Measurements from ENCODE around the gene MOV10L1. TPM values are rescaled to one million over a fixed set of nuclear protein-coding genes. Genes with fewer than 3 reads are reported as not detected.

Gene MOV10L1
- total RNA-seq, 4 donors from 2014 or later, result 0.23 to 0.83 (median 0.40) TPM

DNA sequence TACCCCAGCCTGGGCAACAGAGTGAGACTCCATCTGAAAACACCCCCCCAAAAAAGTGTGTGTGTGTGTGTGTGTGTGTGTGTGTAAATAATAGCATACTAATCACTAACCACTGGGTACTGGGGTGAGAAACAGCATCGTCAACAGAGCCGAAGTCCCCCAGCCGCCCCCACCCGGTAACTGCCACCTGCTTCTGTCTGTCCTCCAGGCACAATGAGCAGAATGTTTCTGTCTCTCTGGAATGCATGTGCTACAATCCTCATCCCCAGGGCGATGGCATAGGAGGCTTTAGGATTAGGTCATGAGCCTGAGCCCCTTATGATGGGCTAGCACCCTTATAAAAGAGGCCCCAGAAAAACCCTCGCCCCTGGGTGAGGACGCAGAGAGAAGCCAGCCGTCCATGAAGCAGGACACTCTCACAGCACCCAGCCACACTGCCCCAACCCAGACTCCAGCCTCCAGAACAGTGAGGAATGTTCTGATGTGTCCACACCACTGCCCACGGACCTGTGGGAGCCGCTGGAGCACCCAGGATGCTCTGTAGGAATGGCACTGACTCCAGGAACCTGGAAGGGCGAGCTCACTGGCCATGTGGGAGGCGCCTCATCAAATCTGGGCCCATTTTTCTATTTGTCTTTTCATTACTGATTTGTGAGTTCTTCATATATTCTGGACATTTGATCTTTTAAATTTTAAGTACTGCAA is 41.6 kb upstream of the MOV10L1 start:
- TF ChIP-seq, protein P1, sequence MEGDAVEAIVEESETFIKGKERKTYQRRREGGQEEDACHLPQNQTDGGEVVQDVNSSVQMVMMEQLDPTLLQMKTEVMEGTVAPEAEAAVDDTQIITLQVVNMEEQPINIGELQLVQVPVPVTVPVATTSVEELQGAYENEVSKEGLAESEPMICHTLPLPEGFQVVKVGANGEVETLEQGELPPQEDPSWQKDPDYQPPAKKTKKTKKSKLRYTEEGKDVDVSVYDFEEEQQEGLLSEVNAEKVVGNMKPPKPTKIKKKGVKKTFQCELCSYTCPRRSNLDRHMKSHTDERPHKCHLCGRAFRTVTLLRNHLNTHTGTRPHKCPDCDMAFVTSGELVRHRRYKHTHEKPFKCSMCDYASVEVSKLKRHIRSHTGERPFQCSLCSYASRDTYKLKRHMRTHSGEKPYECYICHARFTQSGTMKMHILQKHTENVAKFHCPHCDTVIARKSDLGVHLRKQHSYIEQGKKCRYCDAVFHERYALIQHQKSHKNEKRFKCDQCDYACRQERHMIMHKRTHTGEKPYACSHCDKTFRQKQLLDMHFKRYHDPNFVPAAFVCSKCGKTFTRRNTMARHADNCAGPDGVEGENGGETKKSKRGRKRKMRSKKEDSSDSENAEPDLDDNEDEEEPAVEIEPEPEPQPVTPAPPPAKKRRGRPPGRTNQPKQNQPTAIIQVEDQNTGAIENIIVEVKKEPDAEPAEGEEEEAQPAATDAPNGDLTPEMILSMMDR (IDR thresholded peaks at IDR 0.05), result no peak
- no peak for TF ChIP-seq POLR2A (IDR thresholded peaks at IDR 0.05; ENCODE audit: low read depth)
- TF ChIP-seq POLR2AphosphoS5 (IDR thresholded peaks at IDR 0.05), result no peak
- Histone ChIP-seq H3K4me1 (no peaks in the 10 kb centered on the region), H3K4me3 (no peak overlapping the region), H3K36me3 (no peaks in the 10 kb centered on the region), H3K27me3 (peaks cover 0 to 64% (median 5%) of the 10 kb centered on the region in 4 donors), H3K27ac (replicated peaks in 1 of 4) (no peak overlapping the region), H3K9me3 (peaks cover 0 to 10% (median 5%) of the 10 kb centered on the region in 4 donors)
- WGBS, result 84% methylated on average over 10 of the region's 12 CpGs
- DNase-seq (ENCODE audit: extremely low spot score), result no peak
- intact Hi-C loops (cut with DNase I), result no loop called here

DNA sequence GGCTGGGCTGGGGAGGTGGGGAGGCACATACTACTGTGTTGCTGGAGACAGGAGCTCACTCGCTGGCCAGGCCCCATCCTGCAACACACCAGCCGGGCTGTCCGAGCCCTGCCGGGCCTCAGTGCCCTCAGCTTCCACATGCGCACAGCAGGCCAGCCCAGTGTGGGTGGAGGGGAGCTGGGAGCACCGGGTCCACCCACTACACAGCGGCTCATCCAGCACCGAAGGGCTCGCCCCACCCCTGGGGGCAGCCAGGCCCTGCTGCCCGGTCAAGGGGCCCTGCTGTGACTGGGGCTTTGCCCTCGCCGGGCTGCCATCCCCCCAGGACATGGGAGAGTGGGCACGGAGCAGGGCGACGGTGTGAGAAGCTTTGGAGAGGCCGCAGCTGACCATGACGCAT is 41.0 kb upstream of the MOV10L1 start:
- DNase-seq (ENCODE audit: extremely low spot score), result no peak
- WGBS, result 79% methylated on average over 14 of the region's 17 CpGs
- Histone ChIP-seq H3K36me3 (no peaks in the 10 kb centered on the region), H3K9me3 (peaks cover 0 to 16% (median 11%) of the 10 kb centered on the region in 4 donors), H3K27ac (replicated peaks in 1 of 4) (no peak overlapping the region), H3K4me1 (no peaks in the 10 kb centered on the region), H3K4me3 (no peak overlapping the region), H3K27me3 (peaks cover 0 to 64% (median 4%) of the 10 kb centered on the region in 4 donors)
- TF ChIP-seq EP300 (IDR thresholded peaks at IDR 0.05) (no peak), POLR2AphosphoS5 (IDR thresholded peaks at IDR 0.05) (no peak), POLR2A (IDR thresholded peaks at IDR 0.05; ENCODE audit: low read depth) (no peak)
- TF ChIP-seq, protein P1 (IDR thresholded peaks at IDR 0.05), result no peak
- intact Hi-C loops (cut with DNase I), result no loop called here

DNA sequence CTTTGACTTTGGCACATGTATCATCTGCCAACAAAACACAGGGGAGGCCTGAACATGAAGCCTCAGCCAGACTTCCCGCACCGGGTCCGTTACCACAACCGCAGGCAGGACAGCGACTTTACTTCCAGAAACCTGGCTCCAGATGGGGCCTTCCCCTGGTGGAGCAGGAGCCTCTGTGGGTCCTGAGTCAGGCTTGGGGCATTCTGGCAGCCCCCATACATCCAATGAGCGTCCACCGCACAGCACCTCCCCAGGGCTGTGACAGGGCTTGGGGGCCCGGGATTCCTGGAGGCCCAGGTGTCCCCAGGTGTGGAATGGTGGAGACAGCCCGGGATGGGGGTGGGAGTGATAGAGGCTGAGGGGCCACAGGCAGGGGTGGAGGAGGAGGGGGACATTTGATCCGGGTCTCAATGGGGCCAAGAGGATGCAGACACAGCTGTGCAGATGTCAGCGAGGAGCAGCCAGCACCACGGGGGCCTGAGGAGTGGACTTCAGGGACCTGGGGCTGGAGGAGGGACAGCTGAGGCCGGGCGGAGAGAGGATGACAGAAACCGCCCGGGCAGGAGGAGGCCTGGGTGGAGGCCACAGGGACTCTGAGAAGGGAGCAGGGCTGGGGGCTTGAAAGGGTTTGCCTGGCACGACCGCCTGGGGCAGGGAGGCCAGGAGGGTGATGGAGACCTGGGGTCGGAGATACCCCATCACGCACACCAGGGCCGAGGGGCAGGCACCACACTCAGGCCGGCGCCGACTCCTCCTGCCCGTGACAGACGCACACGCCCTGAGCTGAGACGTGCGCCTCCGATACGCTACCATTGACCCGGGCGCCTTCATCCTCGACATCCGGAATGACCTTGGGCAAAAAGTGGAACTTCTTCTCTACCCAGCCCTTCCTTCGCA is 40.3 kb upstream of the MOV10L1 start:
- Histone ChIP-seq H3K27ac (replicated peaks in 1 of 4) (no peak overlapping the region), H3K4me1 (no peaks in the 10 kb centered on the region), H3K4me3 (no peak overlapping the region), H3K9me3 (peaks cover 0 to 23% (median 15%) of the 10 kb centered on the region in 4 donors), H3K27me3 (peaks cover 0 to 62% (median under 1%) of the 10 kb centered on the region in 4 donors), H3K36me3 (no peaks in the 10 kb centered on the region)
- WGBS, result 90% methylated on average over 35 of the region's 36 CpGs
- DNase-seq (ENCODE audit: extremely low spot score), result no peak
- TF ChIP-seq, protein P1 (IDR thresholded peaks at IDR 0.05), result no peak
- no peak for TF ChIP-seq EP300 (IDR thresholded peaks at IDR 0.05)
- TF ChIP-seq POLR2AphosphoS5 (IDR thresholded peaks at IDR 0.05), result no peak
- no peak for TF ChIP-seq POLR2A (IDR thresholded peaks at IDR 0.05; ENCODE audit: low read depth)
- intact Hi-C loops (cut with DNase I), result no loop called here

DNA sequence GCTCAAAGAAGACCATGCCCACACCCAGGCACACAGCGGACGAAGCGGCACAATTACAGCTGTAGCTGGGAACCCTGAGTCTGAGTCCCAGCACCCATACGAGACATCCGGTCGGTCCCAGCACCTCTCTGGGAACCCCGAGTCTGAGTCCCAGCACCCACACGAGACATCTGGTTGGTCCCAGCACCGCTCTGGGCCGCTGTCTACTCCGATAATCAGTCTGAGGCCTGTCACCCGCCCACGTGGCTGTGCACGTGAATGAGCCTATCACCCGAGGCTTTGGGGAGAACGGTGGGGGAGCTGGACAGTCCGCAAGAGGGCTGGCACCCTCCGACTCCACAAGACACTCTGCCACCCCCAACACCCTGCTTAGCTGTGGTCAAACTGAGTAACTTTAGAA is 37.9 kb upstream of the MOV10L1 start:
- H3K4me3 ChIP-seq, result no peak overlapping the region
- intact Hi-C loops (cut with DNase I), result no loop called here
- H3K4me1 ChIP-seq, result no peaks in the 10 kb centered on the region
- H3K27me3 ChIP-seq, result peaks cover 0 to 60% (median 0%) of the 10 kb centered on the region in 4 donors
- H3K27ac ChIP-seq (replicated peaks in 1 of 4), result no peak overlapping the region
- H3K36me3 ChIP-seq, result no peaks in the 10 kb centered on the region
- WGBS, result 90% methylated on average over 15 of the region's 18 CpGs
- peaks cover 0 to 23% (median 15%) of the 10 kb centered on the region in 4 donors for H3K9me3 ChIP-seq
- TF ChIP-seq, protein P1 (IDR thresholded peaks at IDR 0.05), result no peak
- no peak for TF ChIP-seq POLR2A (IDR thresholded peaks at IDR 0.05; ENCODE audit: low read depth)
- no peak for TF ChIP-seq EP300 (IDR thresholded peaks at IDR 0.05)
- DNase-seq (ENCODE audit: extremely low spot score), result no peak

All from esophagus muscularis mucosa (tissue), 4 donors.